Kidney (tissue), 14 donors: Measurements from ENCODE around the gene CCDC175. TPM values are rescaled to one million over a fixed set of nuclear protein-coding genes. Genes with fewer than 3 reads are reported as not detected.

Experiments
- DNase-seq, 5 donors: peaks; one replicate each; pipeline ENCODE4 v3.0.0-alpha.2; 2013 to 2020
- FAIRE-seq: peaks from 2 replicates; lab custom pipeline; 2012; peaks lifted over from hg19 to GRCh38; lab: Jason Lieb, UNC
- H3K27ac ChIP-seq, 2 donors: one replicate each; pipeline ENCODE4 v1.7.0; 2013; ENCODE audit warnings: low read depth in 2 of 2, low read length in 2 of 2, inconsistent platforms in 1 of 2
- H3K27me3 ChIP-seq: one replicate; pipeline ENCODE4 v1.7.1; 2013; ENCODE audit warnings: low read length, inconsistent platforms; ENCODE audit not compliant: control insufficient read depth, insufficient read depth
- H3K36me3 ChIP-seq, 3 donors: one replicate each; pipeline versions ENCODE4 v1.7.0 to v1.7.1; 2013; ENCODE audit warnings: low read length in 3 of 3, control low read depth in 1 of 3, inconsistent platforms in 1 of 3; ENCODE audit not compliant: insufficient read depth in 3 of 3, control insufficient read depth in 2 of 3
- H3K4me1 ChIP-seq, 3 donors: one replicate each; pipeline versions ENCODE4 v1.7.0 to v1.7.1; 2013; ENCODE audit warnings: low read length in 3 of 3, inconsistent platforms in 1 of 3, low read depth in 1 of 3; ENCODE audit not compliant: control insufficient read depth in 2 of 3, insufficient read depth in 2 of 3
- H3K4me3 ChIP-seq, 3 donors: one replicate each; pipeline versions ENCODE4 v1.7.0 to v1.8.1; 2013; ENCODE audit warnings: low read length in 3 of 3, control low read depth in 1 of 3, inconsistent platforms in 1 of 3
- H3K9ac ChIP-seq, 3 donors: one replicate each; pipeline versions ENCODE4 v1.7.0 to v1.7.1; 2013; ENCODE audit warnings: low read length in 3 of 3, control low read depth in 1 of 3, inconsistent platforms in 1 of 3
- H3K9me3 ChIP-seq, 3 donors: one replicate each; pipeline versions ENCODE4 v1.7.0 to v1.7.1; 2013; ENCODE audit warnings: low read length in 3 of 3, control low read depth in 1 of 3, inconsistent platforms in 1 of 3; ENCODE audit not compliant: control insufficient read depth in 2 of 3, insufficient read depth in 1 of 3
- CTCF ChIP-seq: IDR thresholded peaks from 3 replicates; pipeline ENCODE4 v1.5.1; 2012; ENCODE audit warnings: mild to moderate bottlenecking, moderate library complexity, borderline replicate concordance; ENCODE audit not compliant: insufficient read depth; ENCODE audit errors: extremely low read depth
- intact Hi-C: fragments of 100-400 bp; cut with DNase I; formaldehyde crosslinking; loops from one replicate; pipeline ENCODE4 v1.11.1; 2022
- polyA plus RNA-seq: library from polyadenylated mRNA; stranded (reverse); fragments of 350-450 nt; fragmentation: Illumina TruSeq; extraction: RNeasy Lipid Tissue Mini Kit (QIAGEN cat#74804); gene quantifications from one replicate; pipeline ENCODE4 v1.2.3, GENCODE V29; 2014; ENCODE audit warnings: low read depth, low replicate concordance; ENCODE audit not compliant: insufficient read depth
- total RNA-seq: library from RNA; stranded (reverse); fragmentation: NEBNext Ultra II Directional; extraction: Animal tissue kit (Norgen Biotek cat#: 25700); gene quantifications from one replicate; pipeline ENCODE4 v1.2.1, GENCODE V29; 2021
- donor health status: control.
- donor health status: control.
- donor health status: control.
- donor health status: control.
- donor health status: control.
- donor health status: DM: yes; HTN: yes; CAD: no.
- donor health status: Normal renal cell carcinoma (clear cell type).

Gene CCDC175
- total and polyA plus RNA-seq, 2 donors from 2014 or later, result not detected

- H3K36me3 ChIP-seq, result peaks cover 0 to 13% (median 0%) of the 10 kb centered on the region in 3 donors
- H3K9me3 ChIP-seq, result no peaks in the 10 kb centered on the region
- no peaks in the 10 kb centered on the region for H3K27me3 ChIP-seq
- H3K4me3 ChIP-seq, result peak within 1 kb of the TSS; percentile 61 to 80 (median 63)
- FAIRE-seq (no peak), DNase-seq (peak in 3 of 5 donors; percentile 58 to 74 (median 68))
- intact Hi-C loops, result no loop called here
- TF ChIP-seq CTCF, result no peak
- peak within 1 kb of the TSS; percentile 24 to 36 (median 26) for H3K9ac ChIP-seq
- peaks cover 0 to 7% (median 0%) of the 10 kb centered on the region in 3 donors for H3K4me1 ChIP-seq
- H3K27ac ChIP-seq, result peak within 1 kb of the TSS; percentile 19 to 49
These were observed 111.1 kb downstream of the CCDC175 start, which contains the start of gene GPR135 for GRCh38 chr14:59465316-59466135. TSS of gene GPR135 (minus strand) at chr14:59465380. CDS start at chr14:59465226, 154 bp downstream.

- peak overlapping the region; percentile 61 to 80 (median 63) for H3K4me3 ChIP-seq
- peaks cover 0 to 7% (median 0%) of the 10 kb centered on the region in 3 donors for H3K4me1 ChIP-seq
- FAIRE-seq (no peak), DNase-seq (peak; percentile 72 to 90 (median 87))
- peak overlapping the region; percentile 19 to 49 for H3K27ac ChIP-seq
- intact Hi-C loops, result no loop called here
- H3K9ac ChIP-seq, result peak overlapping the region in 2 of 3 donors; percentile 26 to 36
- H3K9me3 ChIP-seq, result no peaks in the 10 kb centered on the region
- no peak for TF ChIP-seq CTCF
- H3K27me3 ChIP-seq, result no peaks in the 10 kb centered on the region
- H3K36me3 ChIP-seq, result peaks cover 0 to 5% (median 0%) of the 10 kb centered on the region in 3 donors
These were observed 111.9 kb downstream of the CCDC175 start for GRCh38 chr14:59464486-59465315.

GRCh38 chr14:59463787-59464485 is 112.7 kb downstream of the CCDC175 start:
- no peak for TF ChIP-seq CTCF
- intact Hi-C loops, result no loop called here
- no peak overlapping the region for H3K9ac ChIP-seq
- no peaks in the 10 kb centered on the region for H3K9me3 ChIP-seq
- DNase-seq, result peak in 3 of 5 donors; percentile 43 to 78 (median 57)
- FAIRE-seq, result no peak
- H3K4me3 ChIP-seq, result peak overlapping the region; percentile 23 to 80 (median 61)
- no peak overlapping the region for H3K27ac ChIP-seq
- H3K4me1 ChIP-seq, result peaks cover 0 to 7% (median 0%) of the 10 kb centered on the region in 3 donors
- no peaks in the 10 kb centered on the region for H3K27me3 ChIP-seq
- H3K36me3 ChIP-seq, result peaks cover 0 to 3% (median 0%) of the 10 kb centered on the region in 3 donors
